Esophagus muscularis mucosa (tissue), 4 donors: ENCODE measurements around the gene ELFN1. TPM values are rescaled to one million over a fixed set of nuclear protein-coding genes. Genes with fewer than 3 reads are reported as not detected.

ENCODE experiments used
- DNase-seq: peaks from one replicate; pipeline ENCODE4 v3.0.0-alpha.2; 2017; ENCODE audit errors: extremely low spot score
- H3K27ac ChIP-seq, 4 donors: fragments of 200-600 bp; sonication (generic); replicated peaks in 1 of 4; 1 replicate in 3 of 4; 2 replicates in 1 of 4; pipeline ENCODE4 v1.5.1; 2016 to 2019; ENCODE audit warnings: mild to moderate bottlenecking in 1 of 4
- H3K27me3 ChIP-seq, 4 donors: fragments of 200-600 bp; sonication (generic); one replicate each; pipeline versions ENCODE4 v1.5.1 to v1.6.0; 2016 to 2019
- H3K36me3 ChIP-seq, 4 donors: fragments of 200-600 bp; sonication (generic); one replicate each; pipeline ENCODE4 v1.5.1; 2016 to 2019
- H3K4me1 ChIP-seq, 4 donors: fragments of 200-600 bp; sonication (generic); one replicate each; pipeline ENCODE4 v1.5.1; 2016 to 2019
- H3K4me3 ChIP-seq, 4 donors: fragments of 200-600 bp; sonication (generic); 1 replicate in 2 of 4; 2 replicates in 2 of 4; pipeline ENCODE4 v1.5.1; 2016 to 2019; ENCODE audit warnings: mild to moderate bottlenecking in 4 of 4, moderate library complexity in 1 of 4
- H3K9me3 ChIP-seq, 4 donors: fragments of 200-600 bp; sonication (generic); 1 replicate in 3 of 4; 2 replicates in 1 of 4; pipeline ENCODE4 v1.5.1; 2016 to 2019
- CTCF ChIP-seq, 3 experiments: fragments of 200-600 bp in 2 of 3; fragments of 450-650 bp in 1 of 3; sonication (generic) in 2 of 3; IDR thresholded peaks; one replicate each; pipeline ENCODE4 v1.5.1; 2017 to 2019; ENCODE audit warnings: antibody characterized with exemption in 3 of 3, mild to moderate bottlenecking in 2 of 3, moderate library complexity in 1 of 3
- EP300 ChIP-seq: sonication (generic); formaldehyde crosslinking; IDR thresholded peaks from one replicate; pipeline ENCODE4 v1.6.1; 2017; ENCODE audit warnings: antibody characterized with exemption
- POLR2A ChIP-seq: fragments of 450-650 bp; IDR thresholded peaks from one replicate; pipeline ENCODE4 v1.6.1; 2017; ENCODE audit warnings: antibody characterized with exemption, moderate library complexity, mild to moderate bottlenecking, low read depth
- POLR2AphosphoS5 ChIP-seq, 2 donors: sonication (generic); formaldehyde crosslinking; IDR thresholded peaks; one replicate each; pipeline ENCODE4 v1.6.1; 2017; ENCODE audit warnings: antibody characterized with exemption in 2 of 2
- WGBS: methylation state at CpG from one replicate; pipeline ENCODE4 v1.1.5; 2018; 5-methylcytosine and 5-hydroxymethylcytosine counted together
- intact Hi-C: fragments of 100-400 bp; cut with DNase I; formaldehyde crosslinking; loops from one replicate; pipeline ENCODE4 v1.15.1; 2023
- total RNA-seq, 4 donors: library from RNA; depleted of rRNA; stranded (reverse); fragments of >200 nt; gene quantifications; one replicate each; pipeline versions ENCODE4 v1.1.0 to v1.2.1, GENCODE V29; 2016

ELFN1 gene
- total RNA-seq, 4 donors from 2014 or later, result 0.86 to 3.3 (median 1.9) TPM

GRCh38 chr7:1724118-1724910 is 54.2 kb downstream of the ELFN1 start:
- H3K36me3 ChIP-seq, result peaks cover 0 to 5% (median 0%) of the 10 kb centered on the region in 4 donors
- intact Hi-C loops, result no loop called here
- 94% methylated on average over 20 of the region's 21 CpGs for WGBS
- DNase-seq, result no peak
- TF ChIP-seq CTCF (IDR thresholded peaks at IDR 0.05) (no peak), POLR2A (no peak), EP300 (no peak), POLR2AphosphoS5 (IDR thresholded peaks at IDR 0.05) (no peak)
- H3K4me3 ChIP-seq, result no peak overlapping the region
- peaks cover 13 to 19% (median 16%) of the 10 kb centered on the region in 4 donors for H3K4me1 ChIP-seq
- H3K27me3 ChIP-seq, result peaks cover 0 to 36% (median 0%) of the 10 kb centered on the region in 4 donors
- peaks cover 0 to 16% (median 8%) of the 10 kb centered on the region in 4 donors for H3K9me3 ChIP-seq
- H3K27ac ChIP-seq, result no peak overlapping the region

GRCh38 chr7:1725199-1725690 is 55.2 kb downstream of the ELFN1 start:
- H3K27ac ChIP-seq, result no peak overlapping the region
- peaks cover 13 to 16% (median 14%) of the 10 kb centered on the region in 4 donors for H3K4me1 ChIP-seq
- H3K9me3 ChIP-seq, result peaks cover 0 to 25% (median 16%) of the 10 kb centered on the region in 4 donors
- WGBS, result 54% methylated on average over 16 of the region's 22 CpGs
- peaks cover 0 to 41% (median 0%) of the 10 kb centered on the region in 4 donors for H3K27me3 ChIP-seq
- intact Hi-C loops, result no loop called here
- no peak for TF ChIP-seq POLR2AphosphoS5 (IDR thresholded peaks at IDR 0.05)
- TF ChIP-seq CTCF (IDR thresholded peaks at IDR 0.05), result no peak
- TF ChIP-seq POLR2A, result no peak
- TF ChIP-seq EP300, result no peak
- no peak overlapping the region for H3K4me3 ChIP-seq
- no peak for DNase-seq
- peaks cover 0 to 5% (median 0%) of the 10 kb centered on the region in 4 donors for H3K36me3 ChIP-seq

DNA sequence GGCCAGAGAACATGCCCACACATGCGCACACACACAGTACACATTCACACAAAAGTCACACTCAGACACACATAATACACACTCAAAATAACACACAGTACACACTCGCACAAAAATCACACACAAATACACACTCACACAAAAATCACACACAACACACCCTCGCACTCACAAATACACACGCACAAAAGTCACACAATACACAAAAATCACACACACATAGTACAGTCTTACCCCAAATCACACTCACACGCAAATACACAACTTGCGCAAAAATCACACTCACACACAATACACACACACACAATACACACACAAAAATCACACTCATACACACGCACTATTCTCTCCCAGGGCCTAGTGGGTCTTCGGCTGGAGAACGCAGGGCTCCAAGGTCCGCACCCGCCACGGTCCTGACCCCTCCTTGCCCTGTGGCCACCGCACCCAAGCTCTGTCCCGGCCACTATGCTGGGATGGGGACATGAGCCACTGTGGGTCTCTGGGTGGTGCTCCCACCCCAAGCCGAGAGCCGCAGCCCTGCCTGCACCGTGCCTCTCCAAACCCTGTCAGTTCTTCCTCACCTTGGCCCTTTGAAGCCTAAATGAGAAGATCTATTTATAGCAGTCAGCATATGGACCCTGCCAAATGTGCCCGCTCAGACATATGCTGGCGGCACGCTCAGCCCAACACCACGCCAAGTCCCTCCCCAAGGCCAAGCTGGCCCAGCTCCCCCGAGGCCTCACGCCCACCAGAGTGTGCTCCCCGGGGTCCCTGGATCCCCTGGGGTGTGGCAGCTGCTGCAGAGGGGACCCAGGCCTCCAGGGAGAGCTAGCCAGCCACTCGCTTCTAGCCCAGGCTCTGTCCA is 55.9 kb downstream of the ELFN1 start:
- TF ChIP-seq CTCF (IDR thresholded peaks at IDR 0.05), result no peak
- TF ChIP-seq EP300, result no peak
- TF ChIP-seq POLR2AphosphoS5 (IDR thresholded peaks at IDR 0.05), result no peak
- TF ChIP-seq POLR2A, result no peak
- H3K27ac ChIP-seq, result no peak overlapping the region
- 79% methylated on average over 17 of the region's 25 CpGs for WGBS
- no peak for DNase-seq
- H3K36me3 ChIP-seq, result peaks cover 0 to 5% (median 0%) of the 10 kb centered on the region in 4 donors
- H3K4me1 ChIP-seq, result peaks cover 11 to 16% (median 14%) of the 10 kb centered on the region in 4 donors
- H3K4me3 ChIP-seq, result no peak overlapping the region
- H3K27me3 ChIP-seq, result peaks cover 0 to 41% (median 0%) of the 10 kb centered on the region in 4 donors
- intact Hi-C loops, result no loop called here
- H3K9me3 ChIP-seq, result peaks cover 0 to 28% (median 17%) of the 10 kb centered on the region in 4 donors

GRCh38 chr7:1727079-1727478 is 57.0 kb downstream of the ELFN1 start:
- H3K27ac ChIP-seq, result no peak overlapping the region
- WGBS, result 96% methylated on average over 2 of the region's 2 CpGs
- no peak for DNase-seq
- peaks cover 0 to 41% (median 0%) of the 10 kb centered on the region in 4 donors for H3K27me3 ChIP-seq
- peaks cover 0 to 5% (median 0%) of the 10 kb centered on the region in 4 donors for H3K36me3 ChIP-seq
- peaks cover 0 to 28% (median 17%) of the 10 kb centered on the region in 4 donors for H3K9me3 ChIP-seq
- H3K4me3 ChIP-seq, result no peak overlapping the region
- intact Hi-C loops, result no loop called here
- peaks cover 11 to 16% (median 14%) of the 10 kb centered on the region in 4 donors for H3K4me1 ChIP-seq
- TF ChIP-seq EP300 (no peak), CTCF (IDR thresholded peaks at IDR 0.05) (no peak), POLR2A (no peak), POLR2AphosphoS5 (IDR thresholded peaks at IDR 0.05) (no peak)
